ENCODE measurements around the gene TM4SF20. TPM values are rescaled to one million over a fixed set of nuclear protein-coding genes. Genes with fewer than 3 reads are reported as not detected.

TM4SF20 gene
- total and polyA plus RNA-seq, 10 of the 15 experiments (the other 5 are each of a cell fraction or from before 2014, with no cell fraction given), result 0.04 to 0.07 TPM; not detected in 8

DNA sequence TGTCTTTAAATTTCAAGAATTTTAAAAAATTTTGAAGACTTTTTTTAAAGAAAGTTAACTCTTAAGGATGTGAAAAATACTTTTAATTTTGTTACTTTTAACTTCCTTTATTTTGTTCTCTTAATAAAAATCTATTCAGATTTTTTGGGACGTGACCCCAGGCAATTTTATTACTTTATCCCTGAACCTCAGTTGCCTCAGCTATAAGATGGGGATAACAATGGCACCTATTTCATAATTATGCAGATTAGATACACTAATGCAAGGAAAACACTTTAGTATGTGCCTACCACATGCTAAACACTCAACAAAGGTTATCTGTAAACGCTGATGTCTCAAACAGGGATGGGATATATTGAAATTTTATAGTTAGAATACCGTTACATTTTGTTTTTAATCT, 10.1 kb upstream of the TM4SF20 start:
- no peak overlapping the region for H3K27ac ChIP-seq (ENCODE audit: control insufficient read depth, insufficient read depth)
- ChIA-PET SMC1A (ENCODE audit: uncharacterized antibody, unreplicated experiment) (no interaction called here), POLR2A (no interaction called here), RAD21 (ENCODE audit: unreplicated experiment) (no interaction called here), CTCF (interaction anchor here (1.0 to 1.2 kb wide), 2 partner anchors 10 to 12 kb away, joined by 3 read pairs; no protein-coding TSS in a partner anchor)
- FAIRE-seq, result no peak
- no peak for ATAC-seq
- no peaks in the 10 kb centered on the region for H4K20me1 ChIP-seq (ENCODE audit: control insufficient read depth, insufficient read depth)
- 14% methylated on average over 3 of the region's 3 CpGs for WGBS (ENCODE audit: insufficient coverage, insufficient replicate concordance, low lambda C conversion rate, missing lambda C conversion rate)
- H3K4me1 ChIP-seq (ENCODE audit: control insufficient read depth, insufficient read depth, low read length), result no peaks in the 10 kb centered on the region
- H3K36me3 ChIP-seq (ENCODE audit: control insufficient read depth in 2 of 2, insufficient read depth in 2 of 2, low read length in 1 of 2), result no peaks in the 10 kb centered on the region
- in situ Hi-C loops (cut with MboI), result no loop called here
- H3K4me2 ChIP-seq (ENCODE audit: control insufficient read depth, insufficient read depth), result no peak overlapping the region
- intact Hi-C loops (cut with micrococcal nuclease; ENCODE audit: unreplicated experiment), result no loop called here
- H2AFZ ChIP-seq (ENCODE audit: control insufficient read depth, low read depth, low read length), result no peak overlapping the region
- DNase-seq (ENCODE audit: low read depth, low spot score), result no peak
- no peaks in the 10 kb centered on the region for H3K79me2 ChIP-seq (ENCODE audit: control insufficient read depth, insufficient read depth, low read length)
- no peak overlapping the region for H3K4me3 ChIP-seq
- TF ChIP-seq MYB (IDR thresholded peaks at IDR 0.05; ENCODE audit: borderline replicate concordance, low read depth, low read length), result no peak
- TF ChIP-seq YBX1 (IDR thresholded peaks at IDR 0.05), result no peak
- no peak for TF ChIP-seq MTA2 (IDR thresholded peaks at IDR 0.05; ENCODE audit: low read depth)
- TF ChIP-seq REST (IDR thresholded peaks at IDR 0.05; ENCODE audit: low read depth, low read length), result no peak
- TF ChIP-seq YY1 (IDR thresholded peaks at IDR 0.05; ENCODE audit: low read depth, low read length), result no peak
- TF ChIP-seq SMC3 (IDR thresholded peaks at IDR 0.05; ENCODE audit: borderline replicate concordance, low read length), result no peak
- no peaks in the 10 kb centered on the region for H3K9me3 ChIP-seq (replicated peaks; ENCODE audit: control insufficient read depth, insufficient read depth, low read length)
- no peak overlapping the region for H3K9ac ChIP-seq (ENCODE audit: control insufficient read depth, insufficient read depth, low read length)
- no TSS peak for BruUV-seq (replicated peaks)
- no peaks in the 10 kb centered on the region for H3K27me3 ChIP-seq (replicated peaks in 1 of 2; ENCODE audit: control insufficient read depth in 2 of 2, insufficient read depth in 2 of 2, low read length in 1 of 2)

Measured in GM12878 (cell line).